Activated CD8-positive, alpha-beta T cell treated with anti-CD3 and anti-CD28 coated beads, Interleukin-2, amount 10 ng/mL, durations not matched to agents 7 days and 5 days (primary cell): ENCODE results near the gene ZFP91. TPM values are rescaled to one million over a fixed set of nuclear protein-coding genes. Genes with fewer than 3 reads are reported as not detected.

ENCODE experiments used
- ATAC-seq: fragments of 150-1000 bp; cut with Tn5 transposase; one replicate; pipeline ENCODE4 v1.10.0; 2021; ENCODE audit warnings: moderate library complexity
- CTCF ChIA-PET: fragments of 350-600 bp; sonication (Branson Sonifier 250); formaldehyde crosslinking; loops from one replicate; lab custom pipeline; 2021; ENCODE audit warnings: antibody characterized with exemption; lab: Charles Lee
- POLR2A ChIA-PET: fragments of 350-600 bp; sonication (Branson Sonifier 250); formaldehyde crosslinking; loops from one replicate; lab custom pipeline; 2021; ENCODE audit warnings: antibody characterized with exemption; lab: Charles Lee
- DNase-seq: peaks from one replicate; pipeline ENCODE4 v3.0.0-alpha.2; 2020
- H3K27ac Mint-ChIP-seq: one replicate; pipeline ENCODE4 v1.8.0; 2021; ENCODE audit warnings: mild to moderate bottlenecking, mixed read lengths
- H3K27me3 Mint-ChIP-seq: one replicate; pipeline ENCODE4 v1.8.0; 2021; ENCODE audit warnings: low read depth, mixed read lengths
- H3K36me3 Mint-ChIP-seq: one replicate; pipeline ENCODE4 v1.8.0; 2021; ENCODE audit warnings: low read depth, mixed read lengths
- H3K4me1 Mint-ChIP-seq: one replicate; pipeline ENCODE4 v1.8.0; 2021; ENCODE audit warnings: low read depth, mixed read lengths
- H3K4me3 Mint-ChIP-seq: one replicate; pipeline ENCODE4 v1.8.0; 2021; ENCODE audit warnings: mild to moderate bottlenecking, mixed read lengths
- H3K9me3 Mint-ChIP-seq: one replicate; pipeline ENCODE4 v1.8.0; 2022; ENCODE audit warnings: mixed read lengths; ENCODE audit not compliant: insufficient read depth
- total RNA-seq, 2 experiments: library from RNA; stranded (reverse); gene quantifications; one replicate each; pipeline ENCODE4 v1.2.3, GENCODE V29; 2021

The ZFP91 gene, protein sequence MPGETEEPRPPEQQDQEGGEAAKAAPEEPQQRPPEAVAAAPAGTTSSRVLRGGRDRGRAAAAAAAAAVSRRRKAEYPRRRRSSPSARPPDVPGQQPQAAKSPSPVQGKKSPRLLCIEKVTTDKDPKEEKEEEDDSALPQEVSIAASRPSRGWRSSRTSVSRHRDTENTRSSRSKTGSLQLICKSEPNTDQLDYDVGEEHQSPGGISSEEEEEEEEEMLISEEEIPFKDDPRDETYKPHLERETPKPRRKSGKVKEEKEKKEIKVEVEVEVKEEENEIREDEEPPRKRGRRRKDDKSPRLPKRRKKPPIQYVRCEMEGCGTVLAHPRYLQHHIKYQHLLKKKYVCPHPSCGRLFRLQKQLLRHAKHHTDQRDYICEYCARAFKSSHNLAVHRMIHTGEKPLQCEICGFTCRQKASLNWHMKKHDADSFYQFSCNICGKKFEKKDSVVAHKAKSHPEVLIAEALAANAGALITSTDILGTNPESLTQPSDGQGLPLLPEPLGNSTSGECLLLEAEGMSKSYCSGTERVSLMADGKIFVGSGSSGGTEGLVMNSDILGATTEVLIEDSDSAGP
- 10 to 100 TPM; 59.9 to 60.1 TPM for total RNA-seq

GRCh38 chr11:58578635-58579191, at the start of gene ZFP91:
ZFP91 (plus strand) TSS chr11:58579063; CDS start chr11:58579282, 219 bp downstream.
- H3K4me3 Mint-ChIP-seq, result peak within 1 kb of the TSS; percentile 85
- no peaks in the 10 kb centered on the region for H3K9me3 Mint-ChIP-seq
- peak; percentile 98 for DNase-seq
- peaks cover 43% of the 10 kb centered on the region for H3K4me1 Mint-ChIP-seq
- ATAC-seq, result peak; percentile 61
- peak within 1 kb of the TSS; percentile 100 for H3K27ac Mint-ChIP-seq
- ChIA-PET POLR2A (interaction anchor here (1.2 to 3.0 kb wide), 6 partner anchors 10 to 1153 kb away, joined by 4 to 23 read pairs (median 5); no protein-coding TSS in a partner anchor), CTCF (interaction anchor here (0.8 to 8.1 kb wide), 7 partner anchors 9 to 58 kb away, joined by 3 to 100 read pairs (median 8); no protein-coding TSS in a partner anchor)
- no peaks in the 10 kb centered on the region for H3K27me3 Mint-ChIP-seq
- peaks cover 34% of the 10 kb centered on the region for H3K36me3 Mint-ChIP-seq

GRCh38 chr11:58530236-58530635, 48.6 kb upstream of the ZFP91 start:
- Mint-ChIP-seq H3K4me3 (no peak overlapping the region), H3K4me1 (peaks cover 62% of the 10 kb centered on the region), H3K27ac (peak overlapping the region; percentile 31), H3K36me3 (peaks cover 78% of the 10 kb centered on the region), H3K9me3 (no peaks in the 10 kb centered on the region), H3K27me3 (no peaks in the 10 kb centered on the region)
- DNase-seq (peak; percentile 66), ATAC-seq (peak; percentile 84)
- ChIA-PET CTCF (interaction anchor here (0.9 to 1.9 kb wide), 3 partner anchors 14 to 730 kb away, joined by 3 to 9 read pairs (median 8); no protein-coding TSS in a partner anchor), POLR2A (interaction anchor here (0.7 to 0.9 kb wide), 2 partner anchors 34 to 788 kb away, joined by 3 read pairs; no protein-coding TSS in a partner anchor)

GRCh38 chr11:58531865-58532341, 47.0 kb upstream of the ZFP91 start:
- Mint-ChIP-seq H3K27ac (no peak overlapping the region), H3K36me3 (peaks cover 85% of the 10 kb centered on the region), H3K27me3 (no peaks in the 10 kb centered on the region), H3K4me1 (peaks cover 52% of the 10 kb centered on the region), H3K4me3 (no peak overlapping the region), H3K9me3 (no peaks in the 10 kb centered on the region)
- ATAC-seq (no peak), DNase-seq (no peak)
- POLR2A ChIA-PET, result no interaction called here
- CTCF ChIA-PET, result interaction anchor here (1.9 kb wide), 1 partner anchor 12 kb away, joined by 8 read pairs; no protein-coding TSS in a partner anchor

- Mint-ChIP-seq H3K36me3 (peaks cover 81% of the 10 kb centered on the region), H3K27me3 (no peaks in the 10 kb centered on the region), H3K27ac (no peak overlapping the region)
Observed at GRCh38 chr11:58546841-58547240, 32.0 kb upstream of the ZFP91 start.

GRCh38 chr11:58549644-58550043, 29.2 kb upstream of the ZFP91 start:
- Mint-ChIP-seq H3K27ac (no peak overlapping the region), H3K36me3 (peaks cover 88% of the 10 kb centered on the region), H3K27me3 (no peaks in the 10 kb centered on the region), H3K4me1 (peaks cover 2% of the 10 kb centered on the region), H3K4me3 (no peak overlapping the region), H3K9me3 (no peaks in the 10 kb centered on the region)
- POLR2A ChIA-PET, result no interaction called here
- DNase-seq (no peak), ATAC-seq (no peak)
- CTCF ChIA-PET, result no interaction called here

More at GRCh38 chr11:58546841-58547240, 32.0 kb upstream of the ZFP91 start:
- Mint-ChIP-seq H3K4me1 (no peaks in the 10 kb centered on the region), H3K4me3 (no peak overlapping the region), H3K9me3 (no peaks in the 10 kb centered on the region)
- DNase-seq, result no peak
- POLR2A ChIA-PET, result no interaction called here
- CTCF ChIA-PET, result interaction anchor here (1.2 to 1.4 kb wide), 2 partner anchors 21 to 31 kb away, joined by 3 to 6 read pairs; no protein-coding TSS in a partner anchor
- ATAC-seq, result no peak

GRCh38 chr11:58560842-58561241, 18.0 kb upstream of the ZFP91 start:
- ATAC-seq, result no peak
- CTCF ChIA-PET, result interaction anchor here (0.8 kb wide), 1 partner anchor 19 kb away, joined by 3 read pairs; no protein-coding TSS in a partner anchor
- H3K36me3 Mint-ChIP-seq, result peaks cover 48% of the 10 kb centered on the region

DNA sequence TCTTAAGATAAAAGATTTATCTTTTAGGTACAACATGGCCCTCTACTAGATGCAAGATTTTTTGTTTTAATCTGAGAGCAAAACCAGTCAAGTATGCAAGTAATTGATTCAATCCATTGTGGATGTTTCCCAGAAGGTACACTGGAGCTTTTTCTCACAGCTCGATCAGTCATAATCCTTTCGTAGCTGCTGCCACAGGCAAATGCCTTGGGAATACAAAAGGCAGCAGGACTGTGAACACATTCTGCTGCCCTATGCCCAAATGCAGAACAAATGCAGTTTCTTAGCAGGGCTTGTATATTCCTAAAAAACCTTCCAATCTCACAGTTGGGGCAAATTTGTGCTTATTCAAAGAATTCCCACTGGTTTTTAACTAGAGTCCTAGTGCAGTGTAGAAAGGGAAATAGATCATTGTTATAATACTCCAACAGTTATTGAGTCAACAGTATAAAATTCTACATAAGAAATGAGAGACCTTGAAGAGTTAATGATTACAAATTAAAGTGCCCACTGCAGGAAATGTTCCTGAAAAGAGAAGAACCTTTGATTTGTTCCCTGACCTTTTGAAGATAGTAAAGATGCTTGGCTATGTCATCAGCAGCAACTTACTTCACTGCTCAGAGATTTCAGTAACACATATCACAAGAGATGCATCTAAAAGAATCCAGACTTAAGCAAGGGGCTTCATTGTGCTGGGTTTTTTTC, 17.3 kb upstream of the ZFP91 start:
- POLR2A ChIA-PET, result interaction anchor here (1.4 kb wide), 1 partner anchor 13 kb away, joined by 5 read pairs; no protein-coding TSS in a partner anchor
- Mint-ChIP-seq H3K27ac (no peak overlapping the region), H3K36me3 (peaks cover 49% of the 10 kb centered on the region), H3K4me3 (no peak overlapping the region), H3K27me3 (no peaks in the 10 kb centered on the region), H3K9me3 (no peaks in the 10 kb centered on the region), H3K4me1 (peaks cover 49% of the 10 kb centered on the region)
- ATAC-seq (no peak), DNase-seq (no peak)
- CTCF ChIA-PET, result interaction anchor here (1.9 kb wide), 1 partner anchor 68 kb away, joined by 5 read pairs; no protein-coding TSS in a partner anchor

More at GRCh38 chr11:58560842-58561241, 18.0 kb upstream of the ZFP91 start:
- POLR2A ChIA-PET, result no interaction called here
- DNase-seq, result no peak
- Mint-ChIP-seq H3K4me3 (no peak overlapping the region), H3K9me3 (no peaks in the 10 kb centered on the region), H3K4me1 (peaks cover 47% of the 10 kb centered on the region), H3K27me3 (no peaks in the 10 kb centered on the region), H3K27ac (no peak overlapping the region)

DNA sequence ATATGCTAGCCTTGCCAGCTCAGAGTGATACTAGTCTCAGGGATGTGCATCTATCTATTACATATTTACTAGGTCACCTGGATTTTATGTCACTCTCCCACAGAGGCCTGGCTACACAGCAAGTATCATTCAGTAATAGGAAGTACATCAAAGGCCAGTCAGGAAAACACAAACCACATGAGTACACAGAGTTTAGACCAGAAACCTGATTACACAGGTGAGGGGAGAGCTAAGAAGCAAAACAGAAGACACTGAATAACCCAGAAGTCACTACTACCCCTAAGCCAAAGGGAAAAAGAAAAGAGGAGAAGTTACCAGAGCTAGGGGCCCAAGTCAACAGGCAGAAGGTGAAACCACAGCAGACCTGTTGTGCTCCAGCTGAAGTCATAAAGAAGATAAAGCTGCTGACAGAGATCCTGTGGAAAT, 16.5 kb upstream of the ZFP91 start:
- ATAC-seq (peak; percentile 59), DNase-seq (no peak)
- Mint-ChIP-seq H3K9me3 (no peaks in the 10 kb centered on the region), H3K27ac (peak overlapping the region; percentile 49), H3K4me3 (no peak overlapping the region), H3K27me3 (no peaks in the 10 kb centered on the region), H3K4me1 (peaks cover 48% of the 10 kb centered on the region), H3K36me3 (peaks cover 44% of the 10 kb centered on the region)
- CTCF ChIA-PET, result interaction anchor here (1.9 kb wide), 2 partner anchors 15 to 68 kb away, joined by 5 to 6 read pairs; no protein-coding TSS in a partner anchor
- POLR2A ChIA-PET, result interaction anchor here (1.4 kb wide), 1 partner anchor 12 kb away, joined by 5 read pairs; no protein-coding TSS in a partner anchor

- H3K36me3 Mint-ChIP-seq, result peaks cover 54% of the 10 kb centered on the region
- no peaks in the 10 kb centered on the region for H3K9me3 Mint-ChIP-seq
- CTCF ChIA-PET, result interaction anchor here (1.0 to 2.2 kb wide), 4 partner anchors 12 to 919 kb away, joined by 3 to 7 read pairs (median 5); no protein-coding TSS in a partner anchor
- DNase-seq (no peak), ATAC-seq (no peak)
- H3K27ac Mint-ChIP-seq, result peak overlapping the region; percentile 20
- no peak overlapping the region for H3K4me3 Mint-ChIP-seq
- POLR2A ChIA-PET, result interaction anchor here (0.6 to 1.4 kb wide), 4 partner anchors 9 to 38 kb away, joined by 3 to 9 read pairs (median 3); partner anchors contain the start of gene ZFP91
- no peaks in the 10 kb centered on the region for H3K27me3 Mint-ChIP-seq
- peaks cover 60% of the 10 kb centered on the region for H3K4me1 Mint-ChIP-seq
Observed at GRCh38 chr11:58564231-58564630, 14.6 kb upstream of the ZFP91 start.

DNA sequence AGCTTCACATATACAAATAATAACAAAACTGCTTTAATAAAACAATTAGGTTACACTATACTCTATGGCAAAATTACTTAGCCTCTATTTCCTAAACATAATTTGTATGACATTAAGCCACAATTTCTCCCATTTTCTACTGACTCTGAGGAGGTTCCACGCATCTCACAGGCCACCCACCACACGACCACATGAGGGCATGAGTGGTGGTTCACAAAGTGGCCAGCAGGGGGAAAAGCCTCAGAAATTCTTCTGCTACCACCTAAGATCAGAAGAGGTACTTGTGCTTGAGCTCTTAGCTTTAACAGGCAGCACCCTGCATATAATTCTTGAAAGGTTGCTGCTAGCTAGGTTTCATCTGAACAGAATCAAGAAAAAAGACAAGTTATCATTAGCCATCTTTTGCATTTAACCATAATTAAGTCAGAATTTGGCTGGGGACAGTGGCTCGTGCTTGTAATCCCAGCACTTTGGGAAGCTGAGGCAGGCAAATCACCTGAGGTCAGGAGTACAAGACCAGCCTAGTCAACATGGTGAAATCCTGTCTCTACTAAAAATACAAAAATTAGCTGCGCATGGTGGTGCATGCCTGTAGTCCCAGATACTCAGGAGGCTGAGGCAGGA, 10.9 kb upstream of the ZFP91 start:
- Mint-ChIP-seq H3K9me3 (no peaks in the 10 kb centered on the region), H3K27me3 (no peaks in the 10 kb centered on the region), H3K36me3 (peaks cover 59% of the 10 kb centered on the region), H3K27ac (peak overlapping the region; percentile 74), H3K4me3 (peak overlapping the region; percentile 37), H3K4me1 (peaks cover 66% of the 10 kb centered on the region)
- CTCF ChIA-PET, result interaction anchor here (0.6 to 4.4 kb wide), 39 partner anchors 8 to 1091 kb away, joined by 3 to 100 read pairs (median 5); partner anchors contain the start of genes CNTF, FAM111B, LPXN and ZFP91
- DNase-seq, result peak; percentile 85
- POLR2A ChIA-PET, result interaction anchor here (0.6 to 2.9 kb wide), 6 partner anchors 10 to 827 kb away, joined by 3 to 23 read pairs (median 3); partner anchors contain the start of genes SELENOH and ZFP91
- peak; percentile 95 for ATAC-seq
